ENCODE measurements around the gene FHIT. TPM values are rescaled to one million over a fixed set of nuclear protein-coding genes. Genes with fewer than 3 reads are reported as not detected.

FHIT gene
- total RNA-seq, 1 donor from 2014 or later: 23.8 TPM

- no peaks in the 10 kb centered on the region for H3K4me1 Mint-ChIP-seq
- no peaks in the 10 kb centered on the region for H3K27me3 Mint-ChIP-seq
- intact Hi-C loops (cut with micrococcal nuclease): no loop called here
- H3K9me3 Mint-ChIP-seq: no peaks in the 10 kb centered on the region
- DNase-seq: no peak
- H3K27ac Mint-ChIP-seq: no peak overlapping the region
- H3K36me3 Mint-ChIP-seq (ENCODE audit: low read depth): no peaks in the 10 kb centered on the region
- no peak overlapping the region for H3K4me3 Mint-ChIP-seq
These were observed 403.5 kb downstream of the FHIT start for GRCh38 chr3:60847791-60848190.

GRCh38 chr3:60844256-60844655 lies 407.0 kb downstream of the FHIT start:
- no peaks in the 10 kb centered on the region for H3K9me3 Mint-ChIP-seq
- H3K4me3 Mint-ChIP-seq: no peak overlapping the region
- no peaks in the 10 kb centered on the region for H3K4me1 Mint-ChIP-seq
- H3K27ac Mint-ChIP-seq: no peak overlapping the region
- no peaks in the 10 kb centered on the region for H3K36me3 Mint-ChIP-seq (ENCODE audit: low read depth)
- H3K27me3 Mint-ChIP-seq: no peaks in the 10 kb centered on the region
- intact Hi-C loops (cut with micrococcal nuclease): no loop called here
- no peak for DNase-seq

- no peaks in the 10 kb centered on the region for H3K4me1 Mint-ChIP-seq
- no peaks in the 10 kb centered on the region for H3K9me3 Mint-ChIP-seq
- H3K27me3 Mint-ChIP-seq: no peaks in the 10 kb centered on the region
- no peak for DNase-seq
- H3K4me3 Mint-ChIP-seq: no peak overlapping the region
- no peak overlapping the region for H3K27ac Mint-ChIP-seq
- intact Hi-C loops (cut with micrococcal nuclease): no loop called here
- H3K36me3 Mint-ChIP-seq (ENCODE audit: low read depth): no peaks in the 10 kb centered on the region
These were observed 409.9 kb downstream of the FHIT start for GRCh38 chr3:60841355-60841754.

- Mint-ChIP-seq H3K4me3 (no peak overlapping the region), H3K4me1 (no peaks in the 10 kb centered on the region), H3K27ac (no peak overlapping the region), H3K36me3 (ENCODE audit: low read depth) (no peaks in the 10 kb centered on the region), H3K27me3 (no peaks in the 10 kb centered on the region), H3K9me3 (peaks cover 3% of the 10 kb centered on the region)
- intact Hi-C loops (cut with micrococcal nuclease): no loop called here
- DNase-seq: no peak
These were observed 412.0 kb downstream of the FHIT start for GRCh38 chr3:60839246-60839645.

- intact Hi-C loops (cut with micrococcal nuclease): no loop called here
- Mint-ChIP-seq H3K27ac (no peak overlapping the region), H3K4me1 (no peaks in the 10 kb centered on the region), H3K9me3 (peaks cover 3% of the 10 kb centered on the region), H3K27me3 (no peaks in the 10 kb centered on the region), H3K4me3 (no peak overlapping the region), H3K36me3 (ENCODE audit: low read depth) (no peaks in the 10 kb centered on the region)
- DNase-seq: no peak
These were observed 415.5 kb downstream of the FHIT start for GRCh38 chr3:60835796-60836195.

- Mint-ChIP-seq H3K4me3 (no peak overlapping the region), H3K27ac (no peak overlapping the region), H3K36me3 (ENCODE audit: low read depth) (no peaks in the 10 kb centered on the region), H3K4me1 (no peaks in the 10 kb centered on the region), H3K27me3 (no peaks in the 10 kb centered on the region), H3K9me3 (peaks cover 6% of the 10 kb centered on the region)
- intact Hi-C loops (cut with micrococcal nuclease): no loop called here
- DNase-seq: no peak
These were observed 422.2 kb downstream of the FHIT start for GRCh38 chr3:60829058-60829457.

- Mint-ChIP-seq H3K27me3 (no peaks in the 10 kb centered on the region), H3K27ac (no peak overlapping the region), H3K4me1 (no peaks in the 10 kb centered on the region), H3K9me3 (peaks cover 15% of the 10 kb centered on the region), H3K4me3 (no peak overlapping the region), H3K36me3 (ENCODE audit: low read depth) (no peaks in the 10 kb centered on the region)
- intact Hi-C loops (cut with micrococcal nuclease): no loop called here
- no peak for DNase-seq
These were observed 423.6 kb downstream of the FHIT start for GRCh38 chr3:60827666-60828065.

- Mint-ChIP-seq H3K27me3 (no peaks in the 10 kb centered on the region), H3K4me1 (no peaks in the 10 kb centered on the region), H3K36me3 (ENCODE audit: low read depth) (no peaks in the 10 kb centered on the region), H3K4me3 (no peak overlapping the region), H3K27ac (no peak overlapping the region), H3K9me3 (peaks cover 15% of the 10 kb centered on the region)
- DNase-seq: no peak
- intact Hi-C loops (cut with micrococcal nuclease): no loop called here
These were observed 424.7 kb downstream of the FHIT start for GRCh38 chr3:60826511-60826910.

- Mint-ChIP-seq H3K4me1 (no peaks in the 10 kb centered on the region), H3K27ac (no peak overlapping the region)
These were observed 438.8 kb downstream of the FHIT start for GRCh38 chr3:60812502-60812901.

GRCh38 chr3:60810881-60811280 lies 440.4 kb downstream of the FHIT start:
- Mint-ChIP-seq H3K36me3 (ENCODE audit: low read depth) (no peaks in the 10 kb centered on the region), H3K27ac (no peak overlapping the region), H3K4me1 (no peaks in the 10 kb centered on the region), H3K9me3 (peaks cover 5% of the 10 kb centered on the region), H3K4me3 (no peak overlapping the region), H3K27me3 (no peaks in the 10 kb centered on the region)
- DNase-seq: no peak
- intact Hi-C loops (cut with micrococcal nuclease): no loop called here

More at GRCh38 chr3:60812502-60812901, 438.8 kb downstream of the FHIT start:
- Mint-ChIP-seq H3K36me3 (ENCODE audit: low read depth) (no peaks in the 10 kb centered on the region), H3K9me3 (peaks cover 15% of the 10 kb centered on the region), H3K27me3 (no peaks in the 10 kb centered on the region), H3K4me3 (no peak overlapping the region)
- intact Hi-C loops (cut with micrococcal nuclease): no loop called here
- no peak for DNase-seq

- H3K4me1 Mint-ChIP-seq: no peaks in the 10 kb centered on the region
- no peak overlapping the region for H3K4me3 Mint-ChIP-seq
- DNase-seq: no peak
- no peak overlapping the region for H3K27ac Mint-ChIP-seq
- H3K27me3 Mint-ChIP-seq: no peaks in the 10 kb centered on the region
- intact Hi-C loops (cut with micrococcal nuclease): no loop called here
- H3K36me3 Mint-ChIP-seq (ENCODE audit: low read depth): no peaks in the 10 kb centered on the region
- peaks cover 4% of the 10 kb centered on the region for H3K9me3 Mint-ChIP-seq
These were observed 441.2 kb downstream of the FHIT start for GRCh38 chr3:60809857-60810610.

GRCh38 chr3:60803216-60804173 lies 447.8 kb downstream of the FHIT start:
- Mint-ChIP-seq H3K36me3 (ENCODE audit: low read depth) (no peaks in the 10 kb centered on the region), H3K27ac (no peak overlapping the region), H3K4me3 (no peak overlapping the region), H3K27me3 (no peaks in the 10 kb centered on the region), H3K9me3 (peaks cover 4% of the 10 kb centered on the region), H3K4me1 (no peaks in the 10 kb centered on the region)
- DNase-seq: no peak
- intact Hi-C loops (cut with micrococcal nuclease): no loop called here

GRCh38 chr3:60801307-60801706 lies 449.9 kb downstream of the FHIT start:
- Mint-ChIP-seq H3K27ac (no peak overlapping the region), H3K4me3 (no peak overlapping the region), H3K27me3 (no peaks in the 10 kb centered on the region), H3K36me3 (ENCODE audit: low read depth) (no peaks in the 10 kb centered on the region), H3K4me1 (no peaks in the 10 kb centered on the region), H3K9me3 (peaks cover 4% of the 10 kb centered on the region)
- intact Hi-C loops (cut with micrococcal nuclease): no loop called here
- DNase-seq: no peak

GRCh38 chr3:60798456-60798855 lies 452.8 kb downstream of the FHIT start:
- H3K36me3 Mint-ChIP-seq (ENCODE audit: low read depth): no peaks in the 10 kb centered on the region
- no peak for DNase-seq
- no peaks in the 10 kb centered on the region for H3K4me1 Mint-ChIP-seq
- H3K27ac Mint-ChIP-seq: no peak overlapping the region
- H3K27me3 Mint-ChIP-seq: no peaks in the 10 kb centered on the region
- H3K9me3 Mint-ChIP-seq: peaks cover 4% of the 10 kb centered on the region
- intact Hi-C loops (cut with micrococcal nuclease): no loop called here
- no peak overlapping the region for H3K4me3 Mint-ChIP-seq
